ENCODE measurements around the gene LRRFIP1. TPM values are rescaled to one million over a fixed set of nuclear protein-coding genes. Genes with fewer than 3 reads are reported as not detected.

The LRRFIP1 gene
- total and polyA plus RNA-seq, 2 of the 13 experiments (the other 11 are each of a cell fraction or from before 2014, with no cell fraction given) = 15.9 to 40.5 TPM

GRCh38 chr2:237614151-237614720 is 13.2 kb upstream of the LRRFIP1 start (continued):
- TF ChIP-seq TFAP4 (IDR thresholded peaks at IDR 0.05; ENCODE audit: borderline replicate concordance, low read depth) (peak; percentile 94), HOXD1 (CRISPR knock-in tag; IDR thresholded peaks at IDR 0.05) (peak; percentile 89), ZNF772 (CRISPR knock-in tag; IDR thresholded peaks at IDR 0.05) (peak; percentile 94), EED (CRISPR knock-in tag; IDR thresholded peaks at IDR 0.05) (peak; percentile 84), NPAS2 (CRISPR knock-in tag; IDR thresholded peaks at IDR 0.05; ENCODE audit: borderline replicate concordance) (no peak), FUBP1 (CRISPR knock-in tag; IDR thresholded peaks at IDR 0.05; ENCODE audit: borderline replicate concordance) (0 out of 2 replicates have a peak, but pooled peaks have one; percentile 38), ZNF274 (CRISPR knock-in tag; IDR thresholded peaks at IDR 0.05) (no peak), RFX1 (IDR thresholded peaks at IDR 0.05) (no peak), KMT2B (CRISPR knock-in tag; IDR thresholded peaks at IDR 0.05) (peak; percentile 77; the same call in 1 of the 2 replicates), ZFX (CRISPR knock-in tag; IDR thresholded peaks at IDR 0.05; ENCODE audit: low read depth) (peak; percentile 88), GMEB2 (CRISPR knock-in tag; IDR thresholded peaks at IDR 0.05; ENCODE audit: low read depth) (peak; percentile 15), RBM39 (IDR thresholded peaks at IDR 0.05; ENCODE audit: low read depth, low read length, poor library complexity, severe bottlenecking) (no peak), SOX6 (IDR thresholded peaks at IDR 0.05) (no peak), SOX6 (CRISPR knock-in tag; IDR thresholded peaks at IDR 0.05) (peak; percentile 99)
- TF ChIP-seq, protein P1, sequence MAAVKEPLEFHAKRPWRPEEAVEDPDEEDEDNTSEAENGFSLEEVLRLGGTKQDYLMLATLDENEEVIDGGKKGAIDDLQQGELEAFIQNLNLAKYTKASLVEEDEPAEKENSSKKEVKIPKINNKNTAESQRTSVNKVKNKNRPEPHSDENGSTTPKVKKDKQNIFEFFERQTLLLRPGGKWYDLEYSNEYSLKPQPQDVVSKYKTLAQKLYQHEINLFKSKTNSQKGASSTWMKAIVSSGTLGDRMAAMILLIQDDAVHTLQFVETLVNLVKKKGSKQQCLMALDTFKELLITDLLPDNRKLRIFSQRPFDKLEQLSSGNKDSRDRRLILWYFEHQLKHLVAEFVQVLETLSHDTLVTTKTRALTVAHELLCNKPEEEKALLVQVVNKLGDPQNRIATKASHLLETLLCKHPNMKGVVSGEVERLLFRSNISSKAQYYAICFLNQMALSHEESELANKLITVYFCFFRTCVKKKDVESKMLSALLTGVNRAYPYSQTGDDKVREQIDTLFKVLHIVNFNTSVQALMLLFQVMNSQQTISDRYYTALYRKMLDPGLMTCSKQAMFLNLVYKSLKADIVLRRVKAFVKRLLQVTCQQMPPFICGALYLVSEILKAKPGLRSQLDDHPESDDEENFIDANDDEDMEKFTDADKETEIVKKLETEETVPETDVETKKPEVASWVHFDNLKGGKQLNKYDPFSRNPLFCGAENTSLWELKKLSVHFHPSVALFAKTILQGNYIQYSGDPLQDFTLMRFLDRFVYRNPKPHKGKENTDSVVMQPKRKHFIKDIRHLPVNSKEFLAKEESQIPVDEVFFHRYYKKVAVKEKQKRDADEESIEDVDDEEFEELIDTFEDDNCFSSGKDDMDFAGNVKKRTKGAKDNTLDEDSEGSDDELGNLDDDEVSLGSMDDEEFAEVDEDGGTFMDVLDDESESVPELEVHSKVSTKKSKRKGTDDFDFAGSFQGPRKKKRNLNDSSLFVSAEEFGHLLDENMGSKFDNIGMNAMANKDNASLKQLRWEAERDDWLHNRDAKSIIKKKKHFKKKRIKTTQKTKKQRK (IDR thresholded peaks at IDR 0.05; ENCODE audit: low read length) = no peak
- TF ChIP-seq, protein P2, sequence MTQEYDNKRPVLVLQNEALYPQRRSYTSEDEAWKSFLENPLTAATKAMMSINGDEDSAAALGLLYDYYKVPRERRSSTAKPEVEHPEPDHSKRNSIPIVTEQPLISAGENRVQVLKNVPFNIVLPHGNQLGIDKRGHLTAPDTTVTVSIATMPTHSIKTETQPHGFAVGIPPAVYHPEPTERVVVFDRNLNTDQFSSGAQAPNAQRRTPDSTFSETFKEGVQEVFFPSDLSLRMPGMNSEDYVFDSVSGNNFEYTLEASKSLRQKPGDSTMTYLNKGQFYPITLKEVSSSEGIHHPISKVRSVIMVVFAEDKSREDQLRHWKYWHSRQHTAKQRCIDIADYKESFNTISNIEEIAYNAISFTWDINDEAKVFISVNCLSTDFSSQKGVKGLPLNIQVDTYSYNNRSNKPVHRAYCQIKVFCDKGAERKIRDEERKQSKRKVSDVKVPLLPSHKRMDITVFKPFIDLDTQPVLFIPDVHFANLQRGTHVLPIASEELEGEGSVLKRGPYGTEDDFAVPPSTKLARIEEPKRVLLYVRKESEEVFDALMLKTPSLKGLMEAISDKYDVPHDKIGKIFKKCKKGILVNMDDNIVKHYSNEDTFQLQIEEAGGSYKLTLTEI (CRISPR knock-in tag; conservative IDR thresholded peaks at IDR 0.05) = no peak
- TF ChIP-seq, protein P3, sequence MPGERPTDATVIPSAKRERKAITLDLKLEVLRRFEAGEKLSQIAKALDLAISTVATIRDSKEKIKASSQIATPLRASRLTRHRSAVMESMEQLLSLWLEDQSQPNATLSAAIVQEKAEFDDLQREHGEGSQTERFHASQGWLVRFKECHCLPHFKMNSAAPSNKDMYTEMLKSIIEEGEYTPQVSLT (CRISPR knock-in tag; IDR thresholded peaks at IDR 0.05; ENCODE audit: borderline replicate concordance, low read depth) = no peak

Measured in HepG2 (cell line).